Measurements from ENCODE around the gene STX10. TPM values are rescaled to one million over a fixed set of nuclear protein-coding genes. Genes with fewer than 3 reads are reported as not detected.

The STX10 gene
- total and polyA plus RNA-seq, 9 of the 15 experiments (the other 6 are each of a cell fraction or from before 2014, with no cell fraction given), result 0.51 to 66.3 (median 31.0) TPM

DNA sequence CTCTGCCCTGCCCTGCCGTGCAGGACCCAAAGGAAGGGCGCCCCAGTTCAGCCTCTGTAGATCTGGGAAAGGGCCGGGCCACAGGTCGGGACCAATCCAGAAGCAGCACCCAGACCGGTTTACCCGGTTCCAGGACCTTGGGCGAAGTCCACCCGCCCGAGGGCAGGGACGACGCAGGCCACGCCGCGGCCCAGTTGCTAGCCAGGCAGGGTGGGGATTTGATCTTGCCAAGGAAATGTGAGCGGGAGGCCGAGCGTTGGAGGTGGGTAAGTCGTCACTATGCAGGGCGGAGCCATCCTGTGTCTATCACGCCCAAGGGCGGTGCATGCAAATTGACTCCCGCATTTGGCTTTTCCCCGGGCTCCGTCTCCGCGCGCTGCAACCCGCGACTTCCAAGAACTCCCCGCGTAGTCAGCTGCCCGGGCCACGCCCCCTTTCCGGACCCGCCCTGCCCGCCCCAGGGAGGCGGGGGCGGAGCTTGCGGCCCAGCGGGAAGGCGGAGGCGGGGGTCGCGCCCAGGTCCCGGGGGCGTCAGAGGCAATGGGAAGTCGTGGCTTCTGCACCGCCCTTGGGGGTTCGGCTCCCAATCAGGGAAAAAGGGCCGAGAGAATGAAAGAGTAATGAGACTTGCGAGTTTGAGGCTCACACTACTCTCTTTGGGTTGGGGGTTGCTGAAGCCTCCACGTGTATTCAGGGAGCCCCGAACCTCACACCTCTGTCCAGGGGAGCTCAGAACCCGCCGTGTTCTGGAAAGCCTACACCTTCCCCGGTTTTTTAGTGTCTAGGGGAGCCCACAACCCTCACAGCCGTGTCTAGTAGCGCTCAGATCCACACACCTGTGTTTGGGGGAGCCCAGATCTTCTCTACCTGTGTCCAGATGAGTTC lies 12.8 kb upstream of the STX10 start (continued):
- TF ChIP-seq, protein P1, sequence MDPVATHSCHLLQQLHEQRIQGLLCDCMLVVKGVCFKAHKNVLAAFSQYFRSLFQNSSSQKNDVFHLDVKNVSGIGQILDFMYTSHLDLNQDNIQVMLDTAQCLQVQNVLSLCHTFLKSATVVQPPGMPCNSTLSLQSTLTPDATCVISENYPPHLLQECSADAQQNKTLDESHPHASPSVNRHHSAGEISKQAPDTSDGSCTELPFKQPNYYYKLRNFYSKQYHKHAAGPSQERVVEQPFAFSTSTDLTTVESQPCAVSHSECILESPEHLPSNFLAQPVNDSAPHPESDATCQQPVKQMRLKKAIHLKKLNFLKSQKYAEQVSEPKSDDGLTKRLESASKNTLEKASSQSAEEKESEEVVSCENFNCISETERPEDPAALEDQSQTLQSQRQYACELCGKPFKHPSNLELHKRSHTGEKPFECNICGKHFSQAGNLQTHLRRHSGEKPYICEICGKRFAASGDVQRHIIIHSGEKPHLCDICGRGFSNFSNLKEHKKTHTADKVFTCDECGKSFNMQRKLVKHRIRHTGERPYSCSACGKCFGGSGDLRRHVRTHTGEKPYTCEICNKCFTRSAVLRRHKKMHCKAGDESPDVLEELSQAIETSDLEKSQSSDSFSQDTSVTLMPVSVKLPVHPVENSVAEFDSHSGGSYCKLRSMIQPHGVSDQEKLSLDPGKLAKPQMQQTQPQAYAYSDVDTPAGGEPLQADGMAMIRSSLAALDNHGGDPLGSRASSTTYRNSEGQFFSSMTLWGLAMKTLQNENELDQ (CRISPR knock-in tag; IDR thresholded peaks at IDR 0.05; ENCODE audit: borderline replicate concordance), result no peak
- TF ChIP-seq, protein P2, sequence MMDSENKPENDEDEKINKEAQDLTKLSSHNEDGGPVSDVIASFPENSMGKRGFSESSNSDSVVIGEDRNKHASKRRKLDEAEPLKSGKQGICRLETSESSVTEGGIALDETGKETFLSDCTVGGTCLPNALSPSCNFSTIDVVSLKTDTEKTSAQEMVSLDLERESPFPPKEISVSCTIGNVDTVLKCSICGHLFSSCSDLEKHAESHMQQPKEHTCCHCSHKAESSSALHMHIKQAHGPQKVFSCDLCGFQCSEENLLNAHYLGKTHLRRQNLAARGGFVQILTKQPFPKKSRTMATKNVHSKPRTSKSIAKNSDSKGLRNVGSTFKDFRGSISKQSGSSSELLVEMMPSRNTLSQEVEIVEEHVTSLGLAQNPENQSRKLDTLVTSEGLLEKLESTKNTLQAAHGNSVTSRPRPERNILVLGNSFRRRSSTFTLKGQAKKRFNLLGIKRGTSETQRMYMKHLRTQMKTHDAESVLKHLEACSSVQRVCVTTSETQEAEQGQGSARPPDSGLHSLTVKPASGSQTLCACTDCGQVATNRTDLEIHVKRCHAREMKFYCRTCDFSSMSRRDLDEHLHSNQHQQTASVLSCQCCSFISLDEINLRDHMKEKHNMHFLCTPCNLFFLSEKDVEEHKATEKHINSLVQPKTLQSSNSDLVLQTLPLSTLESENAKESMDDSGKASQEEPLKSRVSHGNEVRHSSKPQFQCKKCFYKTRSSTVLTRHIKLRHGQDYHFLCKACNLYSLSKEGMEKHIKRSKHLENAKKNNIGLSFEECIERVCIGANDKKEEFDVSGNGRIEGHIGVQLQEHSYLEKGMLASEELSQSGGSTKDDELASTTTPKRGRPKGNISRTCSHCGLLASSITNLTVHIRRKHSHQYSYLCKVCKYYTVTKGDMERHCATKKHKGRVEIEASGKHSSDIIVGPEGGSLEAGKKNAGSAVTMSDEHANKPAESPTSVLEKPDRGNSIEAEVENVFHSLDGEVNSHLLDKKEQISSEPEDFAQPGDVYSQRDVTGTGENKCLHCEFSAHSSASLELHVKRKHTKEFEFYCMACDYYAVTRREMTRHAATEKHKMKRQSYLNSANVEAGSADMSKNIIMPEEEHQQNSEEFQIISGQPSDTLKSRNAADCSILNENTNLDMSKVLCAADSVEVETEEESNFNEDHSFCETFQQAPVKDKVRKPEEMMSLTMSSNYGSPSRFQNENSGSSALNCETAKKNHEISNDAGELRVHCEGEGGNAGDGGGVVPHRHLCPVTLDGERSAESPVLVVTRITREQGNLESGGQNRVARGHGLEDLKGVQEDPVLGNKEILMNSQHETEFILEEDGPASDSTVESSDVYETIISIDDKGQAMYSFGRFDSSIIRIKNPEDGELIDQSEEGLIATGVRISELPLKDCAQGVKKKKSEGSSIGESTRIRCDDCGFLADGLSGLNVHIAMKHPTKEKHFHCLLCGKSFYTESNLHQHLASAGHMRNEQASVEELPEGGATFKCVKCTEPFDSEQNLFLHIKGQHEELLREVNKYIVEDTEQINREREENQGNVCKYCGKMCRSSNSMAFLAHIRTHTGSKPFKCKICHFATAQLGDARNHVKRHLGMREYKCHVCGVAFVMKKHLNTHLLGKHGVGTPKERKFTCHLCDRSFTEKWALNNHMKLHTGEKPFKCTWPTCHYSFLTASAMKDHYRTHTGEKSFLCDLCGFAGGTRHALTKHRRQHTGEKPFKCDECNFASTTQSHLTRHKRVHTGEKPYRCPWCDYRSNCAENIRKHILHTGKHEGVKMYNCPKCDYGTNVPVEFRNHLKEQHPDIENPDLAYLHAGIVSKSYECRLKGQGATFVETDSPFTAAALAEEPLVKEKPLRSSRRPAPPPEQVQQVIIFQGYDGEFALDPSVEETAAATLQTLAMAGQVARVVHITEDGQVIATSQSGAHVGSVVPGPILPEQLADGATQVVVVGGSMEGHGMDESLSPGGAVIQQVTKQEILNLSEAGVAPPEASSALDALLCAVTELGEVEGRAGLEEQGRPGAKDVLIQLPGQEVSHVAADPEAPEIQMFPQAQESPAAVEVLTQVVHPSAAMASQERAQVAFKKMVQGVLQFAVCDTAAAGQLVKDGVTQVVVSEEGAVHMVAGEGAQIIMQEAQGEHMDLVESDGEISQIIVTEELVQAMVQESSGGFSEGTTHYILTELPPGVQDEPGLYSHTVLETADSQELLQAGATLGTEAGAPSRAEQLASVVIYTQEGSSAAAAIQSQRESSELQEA (IDR thresholded peaks at IDR 0.05; ENCODE audit: low read depth), result no peak
- TF ChIP-seq, protein P3, sequence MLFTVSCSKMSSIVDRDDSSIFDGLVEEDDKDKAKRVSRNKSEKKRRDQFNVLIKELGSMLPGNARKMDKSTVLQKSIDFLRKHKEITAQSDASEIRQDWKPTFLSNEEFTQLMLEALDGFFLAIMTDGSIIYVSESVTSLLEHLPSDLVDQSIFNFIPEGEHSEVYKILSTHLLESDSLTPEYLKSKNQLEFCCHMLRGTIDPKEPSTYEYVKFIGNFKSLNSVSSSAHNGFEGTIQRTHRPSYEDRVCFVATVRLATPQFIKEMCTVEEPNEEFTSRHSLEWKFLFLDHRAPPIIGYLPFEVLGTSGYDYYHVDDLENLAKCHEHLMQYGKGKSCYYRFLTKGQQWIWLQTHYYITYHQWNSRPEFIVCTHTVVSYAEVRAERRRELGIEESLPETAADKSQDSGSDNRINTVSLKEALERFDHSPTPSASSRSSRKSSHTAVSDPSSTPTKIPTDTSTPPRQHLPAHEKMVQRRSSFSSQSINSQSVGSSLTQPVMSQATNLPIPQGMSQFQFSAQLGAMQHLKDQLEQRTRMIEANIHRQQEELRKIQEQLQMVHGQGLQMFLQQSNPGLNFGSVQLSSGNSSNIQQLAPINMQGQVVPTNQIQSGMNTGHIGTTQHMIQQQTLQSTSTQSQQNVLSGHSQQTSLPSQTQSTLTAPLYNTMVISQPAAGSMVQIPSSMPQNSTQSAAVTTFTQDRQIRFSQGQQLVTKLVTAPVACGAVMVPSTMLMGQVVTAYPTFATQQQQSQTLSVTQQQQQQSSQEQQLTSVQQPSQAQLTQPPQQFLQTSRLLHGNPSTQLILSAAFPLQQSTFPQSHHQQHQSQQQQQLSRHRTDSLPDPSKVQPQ (CRISPR knock-in tag; IDR thresholded peaks at IDR 0.05; ENCODE audit: borderline replicate concordance), result 0 out of 2 replicates have a peak, but pooled peaks have one; percentile 24
- peak; percentile 58 for TF ChIP-seq MYC (IDR thresholded peaks at IDR 0.05; ENCODE audit: low read depth, low read length)
- 0 out of 2 replicates have a peak, but pooled peaks have one; percentile 54 for TF ChIP-seq MYC (CRISPR knock-in tag; IDR thresholded peaks at IDR 0.05; ENCODE audit: borderline replicate concordance, low read depth)
- peak; percentile 55; the same call in 1 of the 2 replicates for TF ChIP-seq HDGF (IDR thresholded peaks at IDR 0.05)
- no peak for TF ChIP-seq ZNF146 (CRISPR knock-in tag; IDR thresholded peaks at IDR 0.05; ENCODE audit: unreplicated experiment)
- TF ChIP-seq STAG1 (CRISPR knock-in tag; IDR thresholded peaks at IDR 0.05; ENCODE audit: borderline replicate concordance), result no peak
- no peak for TF ChIP-seq ZNF586 (CRISPR knock-in tag; conservative IDR thresholded peaks at IDR 0.05)
- TF ChIP-seq HNRNPK (IDR thresholded peaks at IDR 0.05; ENCODE audit: low read depth, low read length, poor library complexity, severe bottlenecking), result no peak
- TF ChIP-seq POLR3A (IDR thresholded peaks at IDR 0.05; ENCODE audit: borderline replicate concordance, extremely low read depth, insufficient read depth, insufficient read length), result no peak
- no peak for TF ChIP-seq ZNF785 (CRISPR knock-in tag; IDR thresholded peaks at IDR 0.05)
- TF ChIP-seq BRCA1 (IDR thresholded peaks at IDR 0.05), result no peak
- TF ChIP-seq BRCA1 (CRISPR knock-in tag; IDR thresholded peaks at IDR 0.05), result no peak

Data from K562 (cell line).